ENCODE measurements around the gene PIEZO2.

The PIEZO2 gene

DNA sequence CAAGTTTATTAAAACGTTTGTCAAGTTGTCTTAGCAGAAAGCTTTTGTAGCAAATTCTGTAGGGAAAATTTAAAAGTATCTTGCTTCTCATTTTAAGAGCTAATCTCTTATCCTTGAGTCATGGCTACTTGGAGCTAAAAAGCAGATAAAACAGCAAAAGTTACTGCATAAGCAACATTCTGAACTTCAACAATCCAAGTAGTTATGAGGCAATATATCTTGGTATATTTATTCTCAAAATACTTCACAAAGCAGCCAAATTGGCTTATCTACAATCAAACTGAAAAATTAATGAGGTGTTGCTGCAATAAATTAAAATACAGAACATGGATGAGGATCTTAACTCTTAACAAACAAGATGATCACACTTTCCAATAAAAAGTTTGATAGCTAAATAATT is 306.5 kb downstream of the PIEZO2 start:
- Histone ChIP-seq H3K36me3 (ENCODE audit: control insufficient read depth, insufficient read depth, low read length) (peaks cover 3% of the 10 kb centered on the region), H3K27me3 (replicated peaks; ENCODE audit: control insufficient read depth, insufficient read depth, low read length) (no peaks in the 10 kb centered on the region), H3K4me3 (replicated peaks; ENCODE audit: low read depth, low read length) (no peak overlapping the region)
- TF ChIP-seq, protein P1, sequence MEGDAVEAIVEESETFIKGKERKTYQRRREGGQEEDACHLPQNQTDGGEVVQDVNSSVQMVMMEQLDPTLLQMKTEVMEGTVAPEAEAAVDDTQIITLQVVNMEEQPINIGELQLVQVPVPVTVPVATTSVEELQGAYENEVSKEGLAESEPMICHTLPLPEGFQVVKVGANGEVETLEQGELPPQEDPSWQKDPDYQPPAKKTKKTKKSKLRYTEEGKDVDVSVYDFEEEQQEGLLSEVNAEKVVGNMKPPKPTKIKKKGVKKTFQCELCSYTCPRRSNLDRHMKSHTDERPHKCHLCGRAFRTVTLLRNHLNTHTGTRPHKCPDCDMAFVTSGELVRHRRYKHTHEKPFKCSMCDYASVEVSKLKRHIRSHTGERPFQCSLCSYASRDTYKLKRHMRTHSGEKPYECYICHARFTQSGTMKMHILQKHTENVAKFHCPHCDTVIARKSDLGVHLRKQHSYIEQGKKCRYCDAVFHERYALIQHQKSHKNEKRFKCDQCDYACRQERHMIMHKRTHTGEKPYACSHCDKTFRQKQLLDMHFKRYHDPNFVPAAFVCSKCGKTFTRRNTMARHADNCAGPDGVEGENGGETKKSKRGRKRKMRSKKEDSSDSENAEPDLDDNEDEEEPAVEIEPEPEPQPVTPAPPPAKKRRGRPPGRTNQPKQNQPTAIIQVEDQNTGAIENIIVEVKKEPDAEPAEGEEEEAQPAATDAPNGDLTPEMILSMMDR (IDR thresholded peaks at IDR 0.05; ENCODE audit: insufficient read depth, low read length, poor library complexity, severe bottlenecking) = no peak
- no peak for DNase-seq (ENCODE audit: extremely low read depth, insufficient read length)

DNA sequence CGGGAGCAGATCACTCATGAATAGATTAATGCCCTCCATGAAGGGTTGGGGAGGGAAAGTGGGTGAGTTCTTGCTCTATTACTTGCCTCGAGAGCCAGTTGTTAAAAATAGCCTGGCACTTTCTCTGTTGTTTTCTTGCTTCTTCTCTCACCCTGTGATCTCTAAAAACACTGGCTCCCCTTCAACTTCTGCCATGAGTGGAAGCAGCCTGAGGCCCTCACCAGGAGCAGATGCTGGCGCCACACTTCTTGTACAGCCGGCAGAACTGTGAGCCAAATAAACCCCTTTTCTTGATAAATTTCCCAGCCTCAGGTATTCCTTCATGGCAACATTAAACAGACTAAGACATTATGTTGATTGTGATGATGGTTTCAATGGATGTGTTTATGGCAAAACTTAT is 307.0 kb downstream of the PIEZO2 start:
- Histone ChIP-seq H3K4me3 (replicated peaks; ENCODE audit: low read depth, low read length) (no peak overlapping the region), H3K27me3 (replicated peaks; ENCODE audit: control insufficient read depth, insufficient read depth, low read length) (no peaks in the 10 kb centered on the region), H3K36me3 (ENCODE audit: control insufficient read depth, insufficient read depth, low read length) (peaks cover 3% of the 10 kb centered on the region)
- no peak for DNase-seq (ENCODE audit: extremely low read depth, insufficient read length)
- TF ChIP-seq, protein P1 (IDR thresholded peaks at IDR 0.05; ENCODE audit: insufficient read depth, low read length, poor library complexity, severe bottlenecking) = no peak

DNA sequence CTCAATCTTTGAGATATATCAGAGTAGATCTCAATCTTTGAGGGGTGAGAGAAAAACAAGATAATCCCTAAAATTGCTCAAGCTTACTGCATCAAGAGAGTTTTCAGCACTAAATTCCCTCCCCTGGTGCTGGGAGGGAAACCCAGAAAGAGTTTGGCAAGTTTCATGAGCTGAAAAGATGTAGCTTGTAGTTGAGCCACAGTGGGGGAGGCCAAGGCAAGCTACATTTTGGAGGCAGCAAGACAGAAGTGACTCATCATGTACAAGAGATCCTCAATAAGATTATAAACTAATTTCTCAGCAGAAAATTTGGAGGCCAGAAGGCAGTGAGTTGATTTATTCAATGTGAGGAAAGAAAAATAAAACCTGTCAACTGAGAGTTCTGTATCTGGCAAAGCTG is 308.2 kb downstream of the PIEZO2 start:
- no peak overlapping the region for H3K4me3 ChIP-seq (replicated peaks; ENCODE audit: low read depth, low read length)
- H3K36me3 ChIP-seq (ENCODE audit: control insufficient read depth, insufficient read depth, low read length) = peaks cover 3% of the 10 kb centered on the region
- no peak for DNase-seq (ENCODE audit: extremely low read depth, insufficient read length)
- TF ChIP-seq, protein P1 (IDR thresholded peaks at IDR 0.05; ENCODE audit: insufficient read depth, low read length, poor library complexity, severe bottlenecking) = no peak
- no peaks in the 10 kb centered on the region for H3K27me3 ChIP-seq (replicated peaks; ENCODE audit: control insufficient read depth, insufficient read depth, low read length)

DNA sequence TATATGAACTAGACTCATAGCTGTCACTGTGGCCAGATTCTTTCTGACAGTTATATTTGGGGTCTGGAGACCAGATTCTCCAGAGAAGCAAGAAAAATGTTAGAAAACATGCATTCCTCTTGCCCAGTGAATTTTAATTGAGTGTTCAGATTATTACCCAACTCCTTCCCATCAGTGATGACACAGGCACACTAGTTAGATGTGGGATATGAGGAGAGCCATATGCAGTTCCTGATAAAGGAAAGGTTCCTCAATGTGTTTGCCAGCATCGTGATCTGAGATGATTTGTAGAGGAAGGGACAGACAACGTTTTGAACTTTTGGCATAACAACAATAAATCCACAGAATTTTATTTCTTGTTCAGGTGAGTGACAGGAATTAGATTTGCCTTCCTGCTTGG is 308.6 kb downstream of the PIEZO2 start:
- Histone ChIP-seq H3K36me3 (ENCODE audit: control insufficient read depth, insufficient read depth, low read length) (peaks cover 3% of the 10 kb centered on the region), H3K4me3 (replicated peaks; ENCODE audit: low read depth, low read length) (no peak overlapping the region), H3K27me3 (replicated peaks; ENCODE audit: control insufficient read depth, insufficient read depth, low read length) (no peaks in the 10 kb centered on the region)
- TF ChIP-seq, protein P1 (IDR thresholded peaks at IDR 0.05; ENCODE audit: insufficient read depth, low read length, poor library complexity, severe bottlenecking) = no peak
- no peak for DNase-seq (ENCODE audit: extremely low read depth, insufficient read length)

DNA sequence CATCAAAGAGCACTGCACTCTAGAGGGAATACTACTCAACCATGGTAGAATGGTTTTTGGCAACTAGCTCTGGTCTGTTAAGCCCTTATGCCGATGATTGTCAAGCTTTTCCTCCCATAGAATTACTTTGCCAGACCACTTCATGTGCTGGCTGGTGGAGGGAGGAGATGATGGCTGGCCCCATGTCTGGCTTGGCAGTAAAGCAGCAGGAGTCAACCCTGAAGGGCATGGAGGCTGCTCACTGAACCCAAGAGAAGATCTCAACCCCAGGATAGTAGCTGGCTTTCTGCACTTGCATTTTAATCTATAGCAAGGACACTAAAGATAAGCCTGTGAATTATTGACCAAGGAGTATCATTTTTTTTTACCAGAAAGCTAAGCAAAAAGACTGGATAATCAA is 309.9 kb downstream of the PIEZO2 start:
- peaks cover 3% of the 10 kb centered on the region for H3K36me3 ChIP-seq (ENCODE audit: control insufficient read depth, insufficient read depth, low read length)
- no peak for DNase-seq (ENCODE audit: extremely low read depth, insufficient read length)
- TF ChIP-seq, protein P1 (IDR thresholded peaks at IDR 0.05; ENCODE audit: insufficient read depth, low read length, poor library complexity, severe bottlenecking) = no peak
- H3K4me3 ChIP-seq (replicated peaks; ENCODE audit: low read depth, low read length) = no peak overlapping the region
- no peaks in the 10 kb centered on the region for H3K27me3 ChIP-seq (replicated peaks; ENCODE audit: control insufficient read depth, insufficient read depth, low read length)

DNA sequence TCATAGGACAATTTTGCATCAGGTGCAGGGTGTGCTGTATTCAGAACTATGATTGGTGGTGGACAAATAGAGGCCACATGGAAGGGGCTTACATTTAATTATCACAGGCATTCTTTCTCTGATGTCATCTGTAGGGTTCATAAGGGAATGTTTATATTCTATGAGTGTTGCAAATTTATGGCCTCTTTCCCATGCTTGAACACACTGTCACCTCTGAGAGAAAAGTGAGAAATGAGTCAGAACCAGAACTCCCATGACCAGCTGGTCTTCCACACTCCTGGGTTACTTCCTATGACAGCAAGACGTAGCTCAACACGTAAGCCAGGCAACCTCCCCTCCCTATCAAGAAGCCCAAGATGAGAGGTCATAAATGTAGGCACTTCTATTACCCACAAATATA is 310.8 kb downstream of the PIEZO2 start:
- Histone ChIP-seq H3K4me3 (replicated peaks; ENCODE audit: low read depth, low read length) (no peak overlapping the region), H3K36me3 (ENCODE audit: control insufficient read depth, insufficient read depth, low read length) (peaks cover under 1% of the 10 kb centered on the region), H3K27me3 (replicated peaks; ENCODE audit: control insufficient read depth, insufficient read depth, low read length) (no peaks in the 10 kb centered on the region)
- DNase-seq (ENCODE audit: extremely low read depth, insufficient read length) = peak; percentile 42
- TF ChIP-seq, protein P1 (IDR thresholded peaks at IDR 0.05; ENCODE audit: insufficient read depth, low read length, poor library complexity, severe bottlenecking) = no peak

Measured in GM06990 (cell line).